ENCODE results near the gene LAMB4. TPM values are rescaled to one million over a fixed set of nuclear protein-coding genes. Genes with fewer than 3 reads are reported as not detected.

LAMB4 gene
- total RNA-seq, 1 donor from 2014 or later = not detected

DNA sequence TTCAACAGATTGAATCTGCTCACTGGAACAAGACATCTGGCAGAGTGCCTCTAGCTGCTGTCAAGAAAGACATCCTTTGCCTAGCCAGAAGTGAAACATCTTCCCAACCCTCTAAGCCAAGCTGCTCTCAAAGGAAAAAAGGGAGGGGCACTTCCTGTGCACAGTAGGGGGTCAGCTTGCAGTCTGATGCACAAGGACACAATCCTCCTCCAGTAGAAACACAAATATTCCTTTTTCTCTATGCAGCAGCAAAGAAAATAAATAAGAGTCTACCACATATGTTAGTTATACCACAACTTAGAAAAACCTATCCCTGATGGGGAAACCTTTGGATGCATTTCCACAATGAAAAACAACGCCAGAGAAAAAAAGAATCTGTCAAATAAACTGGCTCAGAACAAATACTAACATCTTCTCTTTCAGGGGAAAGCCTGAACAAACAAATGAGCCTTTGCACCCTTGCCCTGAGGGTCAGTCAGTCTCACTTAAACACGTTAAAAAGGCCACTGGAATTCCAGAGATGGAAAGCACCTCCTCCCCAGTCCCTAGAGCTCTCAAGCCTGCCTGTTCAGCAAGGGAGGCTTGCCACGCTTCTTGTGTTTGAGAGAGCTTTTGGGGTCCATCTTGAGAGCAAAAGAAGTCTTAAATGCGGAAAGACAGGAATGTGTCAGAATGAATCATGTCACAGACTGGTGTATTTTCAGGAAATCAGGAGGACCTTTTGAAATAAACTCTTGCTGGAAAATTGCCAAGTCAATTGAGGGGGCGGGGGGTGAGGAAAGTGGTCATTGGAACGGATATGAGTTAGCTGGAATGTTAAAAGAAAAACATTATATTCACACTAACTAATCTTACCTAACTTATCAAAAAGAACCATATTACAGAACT, 134.7 kb downstream of the LAMB4 start:
- ChIA-PET POLR2A (no interaction called here), CTCF (no interaction called here)
- Mint-ChIP-seq H3K36me3 (ENCODE audit: low read depth) (no peaks in the 10 kb centered on the region), H3K27me3 (peaks cover 39% of the 10 kb centered on the region), H3K4me1 (no peaks in the 10 kb centered on the region), H3K4me3 (no peak overlapping the region), H3K27ac (no peak overlapping the region), H3K9me3 (no peaks in the 10 kb centered on the region)
- TF ChIP-seq, protein P1, sequence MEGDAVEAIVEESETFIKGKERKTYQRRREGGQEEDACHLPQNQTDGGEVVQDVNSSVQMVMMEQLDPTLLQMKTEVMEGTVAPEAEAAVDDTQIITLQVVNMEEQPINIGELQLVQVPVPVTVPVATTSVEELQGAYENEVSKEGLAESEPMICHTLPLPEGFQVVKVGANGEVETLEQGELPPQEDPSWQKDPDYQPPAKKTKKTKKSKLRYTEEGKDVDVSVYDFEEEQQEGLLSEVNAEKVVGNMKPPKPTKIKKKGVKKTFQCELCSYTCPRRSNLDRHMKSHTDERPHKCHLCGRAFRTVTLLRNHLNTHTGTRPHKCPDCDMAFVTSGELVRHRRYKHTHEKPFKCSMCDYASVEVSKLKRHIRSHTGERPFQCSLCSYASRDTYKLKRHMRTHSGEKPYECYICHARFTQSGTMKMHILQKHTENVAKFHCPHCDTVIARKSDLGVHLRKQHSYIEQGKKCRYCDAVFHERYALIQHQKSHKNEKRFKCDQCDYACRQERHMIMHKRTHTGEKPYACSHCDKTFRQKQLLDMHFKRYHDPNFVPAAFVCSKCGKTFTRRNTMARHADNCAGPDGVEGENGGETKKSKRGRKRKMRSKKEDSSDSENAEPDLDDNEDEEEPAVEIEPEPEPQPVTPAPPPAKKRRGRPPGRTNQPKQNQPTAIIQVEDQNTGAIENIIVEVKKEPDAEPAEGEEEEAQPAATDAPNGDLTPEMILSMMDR (IDR thresholded peaks at IDR 0.05) = no peak
- intact Hi-C loops (cut with micrococcal nuclease) = no loop called here
- no peak for ATAC-seq (ENCODE audit: low read depth)
- DNase-seq = no peak

DNA sequence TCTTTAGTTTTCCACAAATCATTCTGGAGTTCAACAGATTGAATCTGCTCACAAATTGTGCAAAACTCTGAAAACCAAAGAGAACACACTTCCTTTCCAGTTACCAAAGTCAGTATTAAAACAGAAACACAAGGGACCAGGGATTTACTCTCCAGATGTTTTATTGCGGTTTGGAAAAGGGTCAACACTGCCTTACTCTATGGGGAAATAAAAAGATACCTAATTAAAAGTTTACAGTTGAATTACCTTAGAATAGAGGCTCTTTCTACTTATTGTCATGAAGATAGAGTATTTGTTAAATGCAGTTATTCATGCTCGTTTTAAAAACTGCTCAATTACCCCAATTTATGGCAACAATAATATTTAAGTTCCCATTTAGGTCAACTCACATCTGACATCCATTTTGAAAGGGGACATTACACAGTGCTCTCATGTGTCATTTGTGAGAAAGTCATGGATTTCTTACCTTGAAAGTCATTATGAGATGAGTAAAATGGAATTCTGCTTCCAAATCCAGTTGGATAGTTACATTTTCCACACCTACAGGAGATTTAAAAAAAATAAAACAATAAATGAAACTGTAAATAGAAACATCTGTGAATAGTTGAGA, 135.6 kb downstream of the LAMB4 start:
- POLR2A ChIA-PET = no interaction called here
- intact Hi-C loops (cut with micrococcal nuclease) = no loop called here
- no peak overlapping the region for H3K4me3 Mint-ChIP-seq
- no peaks in the 10 kb centered on the region for H3K4me1 Mint-ChIP-seq
- H3K27ac Mint-ChIP-seq = no peak overlapping the region
- peaks cover 42% of the 10 kb centered on the region for H3K27me3 Mint-ChIP-seq
- CTCF ChIA-PET = no interaction called here
- H3K36me3 Mint-ChIP-seq (ENCODE audit: low read depth) = no peaks in the 10 kb centered on the region
- ATAC-seq (ENCODE audit: low read depth) = no peak
- TF ChIP-seq, protein P1 (IDR thresholded peaks at IDR 0.05) = no peak
- DNase-seq = no peak
- H3K9me3 Mint-ChIP-seq = no peaks in the 10 kb centered on the region

GRCh38 chr7:107993891-107994291, 136.3 kb downstream of the LAMB4 start:
- Mint-ChIP-seq H3K4me1 (no peaks in the 10 kb centered on the region), H3K27ac (no peak overlapping the region), H3K9me3 (no peaks in the 10 kb centered on the region), H3K4me3 (no peak overlapping the region), H3K27me3 (peaks cover 40% of the 10 kb centered on the region), H3K36me3 (ENCODE audit: low read depth) (no peaks in the 10 kb centered on the region)
- CTCF ChIA-PET = no interaction called here
- DNase-seq = no peak
- POLR2A ChIA-PET = no interaction called here
- ATAC-seq (ENCODE audit: low read depth) = no peak
- TF ChIP-seq, protein P1 (IDR thresholded peaks at IDR 0.05) = no peak
- intact Hi-C loops (cut with micrococcal nuclease) = no loop called here

GRCh38 chr7:107989618-107990373, 140.4 kb downstream of the LAMB4 start:
- no peaks in the 10 kb centered on the region for H3K36me3 Mint-ChIP-seq (ENCODE audit: low read depth)
- ChIA-PET POLR2A (no interaction called here), CTCF (no interaction called here)
- peaks cover 18% of the 10 kb centered on the region for H3K27me3 Mint-ChIP-seq
- H3K27ac Mint-ChIP-seq = no peak overlapping the region
- TF ChIP-seq, protein P1 (IDR thresholded peaks at IDR 0.05) = no peak
- no peak for DNase-seq
- no peak for ATAC-seq (ENCODE audit: low read depth)
- no peaks in the 10 kb centered on the region for H3K9me3 Mint-ChIP-seq
- no peaks in the 10 kb centered on the region for H3K4me1 Mint-ChIP-seq
- intact Hi-C loops (cut with micrococcal nuclease) = no loop called here
- no peak overlapping the region for H3K4me3 Mint-ChIP-seq

GRCh38 chr7:107982918-107983389, 147.2 kb downstream of the LAMB4 start:
- peaks cover 7% of the 10 kb centered on the region for H3K27me3 Mint-ChIP-seq
- ChIA-PET CTCF (no interaction called here), POLR2A (no interaction called here)
- no peak overlapping the region for H3K27ac Mint-ChIP-seq
- intact Hi-C loops (cut with micrococcal nuclease) = no loop called here
- H3K9me3 Mint-ChIP-seq = no peaks in the 10 kb centered on the region
- no peaks in the 10 kb centered on the region for H3K36me3 Mint-ChIP-seq (ENCODE audit: low read depth)
- H3K4me3 Mint-ChIP-seq = no peak overlapping the region
- no peaks in the 10 kb centered on the region for H3K4me1 Mint-ChIP-seq
- DNase-seq (no peak), ATAC-seq (ENCODE audit: low read depth) (no peak)
- TF ChIP-seq, protein P1 (IDR thresholded peaks at IDR 0.05) = no peak

Measured in activated B cell treated with CpG ODN at 0.5 μM for 24 hours (primary cell).